NB4 (cell line): ENCODE data around the gene ZNF574.

Experiments
- MAX ChIP-seq: IDR thresholded peaks from 2 replicates; pipeline ENCODE4 v1.6.1; 2011; ENCODE audit warnings: low read depth, low read length
- MYC ChIP-seq: IDR thresholded peaks from 2 replicates; pipeline ENCODE4 v1.6.1; 2011; ENCODE audit warnings: low read depth, low read length
- POLR2A ChIP-seq: IDR thresholded peaks from 2 replicates; pipeline ENCODE4 v1.6.1; 2011; ENCODE audit warnings: mild to moderate bottlenecking; ENCODE audit not compliant: insufficient read length; ENCODE audit errors: extremely low read depth
- TF ChIP-seq, protein P1 (sequence below): IDR thresholded peaks from one replicate; pipeline ENCODE4 v1.5.1; 2012; ENCODE audit warnings: low read depth, low read length

- no peak for TF ChIP-seq POLR2A
- TF ChIP-seq, protein P1, sequence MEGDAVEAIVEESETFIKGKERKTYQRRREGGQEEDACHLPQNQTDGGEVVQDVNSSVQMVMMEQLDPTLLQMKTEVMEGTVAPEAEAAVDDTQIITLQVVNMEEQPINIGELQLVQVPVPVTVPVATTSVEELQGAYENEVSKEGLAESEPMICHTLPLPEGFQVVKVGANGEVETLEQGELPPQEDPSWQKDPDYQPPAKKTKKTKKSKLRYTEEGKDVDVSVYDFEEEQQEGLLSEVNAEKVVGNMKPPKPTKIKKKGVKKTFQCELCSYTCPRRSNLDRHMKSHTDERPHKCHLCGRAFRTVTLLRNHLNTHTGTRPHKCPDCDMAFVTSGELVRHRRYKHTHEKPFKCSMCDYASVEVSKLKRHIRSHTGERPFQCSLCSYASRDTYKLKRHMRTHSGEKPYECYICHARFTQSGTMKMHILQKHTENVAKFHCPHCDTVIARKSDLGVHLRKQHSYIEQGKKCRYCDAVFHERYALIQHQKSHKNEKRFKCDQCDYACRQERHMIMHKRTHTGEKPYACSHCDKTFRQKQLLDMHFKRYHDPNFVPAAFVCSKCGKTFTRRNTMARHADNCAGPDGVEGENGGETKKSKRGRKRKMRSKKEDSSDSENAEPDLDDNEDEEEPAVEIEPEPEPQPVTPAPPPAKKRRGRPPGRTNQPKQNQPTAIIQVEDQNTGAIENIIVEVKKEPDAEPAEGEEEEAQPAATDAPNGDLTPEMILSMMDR = no peak
- TF ChIP-seq MAX = no peak
- no peak for TF ChIP-seq MYC
These were observed 10.5 kb upstream of the ZNF574 start for GRCh38 chr19:42065511-42065910.
